Liver (tissue), 9 donors: ENCODE data around the gene NOTCH4. TPM values are rescaled to one million over a fixed set of nuclear protein-coding genes. Genes with fewer than 3 reads are reported as not detected.

Experiments used
- DNase-seq: peaks from one replicate; pipeline ENCODE4 v3.0.0-alpha.2; 2017; ENCODE audit warnings: low spot score
- H3K27ac ChIP-seq, 2 donors: one replicate each; pipeline ENCODE4 v1.7.0; 2013; ENCODE audit warnings: inconsistent platforms in 2 of 2, low read length in 2 of 2, control low read depth in 1 of 2, low read depth in 1 of 2, mild to moderate bottlenecking in 1 of 2
- H3K27me3 ChIP-seq, 4 donors: one replicate each; pipeline versions ENCODE4 v1.6.1 to v1.7.0; 2013; ENCODE audit warnings: low read length in 3 of 4, inconsistent platforms in 1 of 4, mild to moderate bottlenecking in 1 of 4, moderate library complexity in 1 of 4; ENCODE audit not compliant: control insufficient read depth in 4 of 4, insufficient read depth in 4 of 4
- H3K36me3 ChIP-seq, 4 donors: one replicate each; pipeline versions ENCODE4 v1.6.1 to v1.7.0; 2013; ENCODE audit warnings: low read length in 3 of 4, mild to moderate bottlenecking in 3 of 4, low read depth in 1 of 4, moderate library complexity in 1 of 4; ENCODE audit not compliant: control insufficient read depth in 4 of 4, insufficient read depth in 3 of 4
- H3K4me1 ChIP-seq, 4 donors: one replicate each; pipeline versions ENCODE4 v1.6.1 to v1.7.0; 2013; ENCODE audit warnings: low read length in 3 of 4, mild to moderate bottlenecking in 3 of 4, moderate library complexity in 1 of 4; ENCODE audit not compliant: control insufficient read depth in 4 of 4, insufficient read depth in 4 of 4
- H3K4me3 ChIP-seq, 3 donors: one replicate each; pipeline versions ENCODE4 v1.6.1 to v1.7.0; 2013; ENCODE audit warnings: low read length in 3 of 3, control low read depth in 1 of 3, low read depth in 1 of 3, mild to moderate bottlenecking in 1 of 3
- H3K9ac ChIP-seq, 2 donors: one replicate each; pipeline ENCODE4 v1.7.0; 2013; ENCODE audit warnings: low read length in 2 of 2, mild to moderate bottlenecking in 2 of 2, moderate library complexity in 2 of 2, control low read depth in 1 of 2, low read depth in 1 of 2
- H3K9me3 ChIP-seq, 4 donors: one replicate each; pipeline versions ENCODE4 v1.6.1 to v1.7.0; 2013; ENCODE audit warnings: low read length in 3 of 4; ENCODE audit not compliant: control insufficient read depth in 4 of 4
- ATF3 ChIP-seq: IDR thresholded peaks from 2 replicates; pipeline ENCODE4 v1.6.1; 2016; ENCODE audit warnings: antibody characterized with exemption
- EGR1 ChIP-seq, 2 donors: IDR thresholded peaks; 2 replicates each; pipeline ENCODE4 v1.6.1; 2016 to 2018; ENCODE audit warnings: antibody characterized with exemption in 2 of 2, low read depth in 2 of 2
- FOXA1 ChIP-seq: IDR thresholded peaks from 2 replicates; pipeline ENCODE4 v1.6.1; 2016; ENCODE audit warnings: antibody characterized with exemption
- FOXA2 ChIP-seq: IDR thresholded peaks from 2 replicates; pipeline ENCODE4 v1.6.1; 2016; ENCODE audit warnings: antibody characterized with exemption
- GABPA ChIP-seq, 2 donors: IDR thresholded peaks in 1 of 2; conservative IDR thresholded peaks in 1 of 2; 2 replicates each; pipeline ENCODE4 v1.6.1; 2016; ENCODE audit warnings: antibody characterized with exemption in 2 of 2, mild to moderate bottlenecking in 1 of 2, moderate library complexity in 1 of 2
- JUND ChIP-seq, 2 donors: IDR thresholded peaks; 2 replicates each; pipeline ENCODE4 v1.6.1; 2016; ENCODE audit warnings: antibody characterized with exemption in 2 of 2
- MAX ChIP-seq: IDR thresholded peaks from 2 replicates; pipeline ENCODE4 v1.6.1; 2016; ENCODE audit warnings: antibody characterized with exemption
- NR2F2 ChIP-seq: IDR thresholded peaks from 2 replicates; pipeline ENCODE4 v1.6.1; 2016; ENCODE audit warnings: antibody characterized with exemption
- REST ChIP-seq: IDR thresholded peaks from 2 replicates; pipeline ENCODE4 v1.6.1; 2016; ENCODE audit warnings: antibody characterized with exemption, mild to moderate bottlenecking
- SP1 ChIP-seq: IDR thresholded peaks from 2 replicates; pipeline ENCODE4 v1.6.1; 2018; ENCODE audit warnings: antibody characterized with exemption, mild to moderate bottlenecking
- TAF1 ChIP-seq: conservative IDR thresholded peaks from 2 replicates; pipeline ENCODE4 v1.6.1; 2016; ENCODE audit warnings: antibody characterized with exemption, mild to moderate bottlenecking
- YY1 ChIP-seq: IDR thresholded peaks from 2 replicates; pipeline ENCODE4 v1.6.1; 2016; ENCODE audit warnings: antibody characterized with exemption, mild to moderate bottlenecking
- ZBTB33 ChIP-seq: IDR thresholded peaks from 2 replicates; pipeline ENCODE4 v1.6.1; 2016; ENCODE audit warnings: antibody characterized with exemption
- WGBS: extraction: QIAGEN DNeasy Blood & Tissue Kit; methylation state at CpG from one replicate; pipeline ENCODE4 v1.1.7; 2013; 5-methylcytosine and 5-hydroxymethylcytosine counted together
- polyA plus RNA-seq, 2 donors: library from polyadenylated mRNA; stranded (reverse) in 1 of 2; unstranded in 1 of 2; fragments of 200-250 nt in 1 of 2; fragments of >200 nt in 1 of 2; fragmentation: Nextera tagmentation in 1 of 2; extraction: Ambion mirVana in 1 of 2; gene quantifications; one replicate each; pipeline versions ENCODE4 v1.2.1 to v1.2.3, GENCODE V29; 2013 to 2015
- total RNA-seq, 2 donors: library from RNA; depleted of rRNA; stranded (reverse); fragments of >200 nt; gene quantifications; one replicate each; pipeline ENCODE4 v1.2.3, GENCODE V29; 2014
- donor health status: healthy.
- donor health status: healthy.
- donor health status: healthy.
- donor health status: healthy.
- donor health status: healthy.

NOTCH4 gene
- total and polyA plus RNA-seq, 4 donors, result 2.6 to 15.1 (median 8.8) TPM

- Histone ChIP-seq H3K36me3 (no peaks in the 10 kb centered on the region), H3K4me1 (peaks cover 0 to 23% (median 12%) of the 10 kb centered on the region in 4 donors), H3K9ac (peak overlapping the region; percentile 44 to 98), H3K27ac (peak overlapping the region; percentile 92 to 99), H3K9me3 (no peaks in the 10 kb centered on the region), H3K4me3 (peak overlapping the region; percentile 54 to 91 (median 63)), H3K27me3 (no peaks in the 10 kb centered on the region)
- DNase-seq, result peak; percentile 55
- TF ChIP-seq MAX, result no peak
- TF ChIP-seq JUND (IDR thresholded peaks at IDR 0.05), result peak in 1 of 2 donors; percentile 5
- WGBS, result 46% methylated on average over 28 of the region's 28 CpGs
Observed at GRCh38 chr6:32196682-32197616, 26.9 kb downstream of the NOTCH4 start.

GRCh38 chr6:32195902-32196681 is 27.8 kb downstream of the NOTCH4 start:
- DNase-seq, result peak; percentile 73
- peak overlapping the region; percentile 74 to 98 for H3K9ac ChIP-seq
- peaks cover 2 to 23% (median 13%) of the 10 kb centered on the region in 4 donors for H3K4me1 ChIP-seq
- H3K36me3 ChIP-seq, result no peaks in the 10 kb centered on the region
- H3K27me3 ChIP-seq, result no peaks in the 10 kb centered on the region
- no peaks in the 10 kb centered on the region for H3K9me3 ChIP-seq
- peak overlapping the region; percentile 54 to 91 (median 63) for H3K4me3 ChIP-seq
- TF ChIP-seq NR2F2, result peak; percentile 39
- peak in 1 of 2 donors; percentile 89 for TF ChIP-seq EGR1 (IDR thresholded peaks at IDR 0.05; ENCODE audit: low read depth in 2 of 2)
- no peak for TF ChIP-seq ATF3
- TF ChIP-seq YY1, result peak; percentile 36
- TF ChIP-seq GABPA (IDR thresholded peaks at IDR 0.05 in 1 of 2, conservative IDR thresholded peaks at IDR 0.05 in 1 of 2), result no peak
- no peak for TF ChIP-seq FOXA2
- peak; percentile 40 for TF ChIP-seq TAF1
- TF ChIP-seq SP1, result peak; percentile 68
- TF ChIP-seq FOXA1, result peak; percentile 28
- TF ChIP-seq ZBTB33, result peak; percentile 22
- TF ChIP-seq REST, result peak; percentile 58
- peak; percentile 58 to 64 for TF ChIP-seq JUND (IDR thresholded peaks at IDR 0.05)
- TF ChIP-seq MAX, result peak; percentile 19
- under 1% methylated on average over 58 of the region's 58 CpGs for WGBS
- peak overlapping the region; percentile 92 to 99 for H3K27ac ChIP-seq
